ENCODE data around the gene MESD.
A peak's percentile ranks its signal among the peaks of the same experiment; 100 is the strongest.
"Not testable (repeated sequence)": the region's sequence is repeated elsewhere in the genome, so short reads cannot be mapped to it uniquely, and the experiment has no call there.

The MESD gene

DNA sequence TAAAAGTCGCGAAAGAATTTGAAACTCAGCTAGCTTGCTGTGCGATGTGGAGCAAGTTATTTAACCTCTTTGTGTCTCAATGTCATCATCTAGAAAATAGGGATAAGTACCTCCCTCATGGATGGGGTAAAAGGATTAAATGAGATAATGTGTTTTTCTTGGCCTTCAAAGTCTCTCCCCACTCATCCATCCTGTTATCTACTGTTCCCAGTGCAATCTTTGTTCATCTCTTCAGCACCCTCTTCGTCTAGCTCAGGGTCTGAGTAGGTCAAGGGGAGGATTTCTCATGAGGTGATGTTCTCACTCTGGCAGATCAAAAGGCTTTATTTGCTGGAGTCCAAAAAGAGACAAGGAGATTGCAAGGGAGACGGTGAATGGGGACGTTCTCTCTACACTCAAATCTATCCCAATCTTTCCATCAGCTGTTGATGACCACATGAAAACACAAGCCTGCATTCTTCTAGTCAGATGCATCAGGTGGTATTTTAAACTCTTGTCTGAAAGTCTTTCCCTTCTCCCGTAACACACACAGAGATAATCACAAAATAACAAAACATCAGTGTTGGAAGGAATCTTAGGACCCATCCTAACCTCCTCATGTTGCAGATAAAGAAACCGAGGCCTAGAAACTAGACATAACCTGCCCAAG lies 1.3 kb downstream of the MESD start:
- DNase-seq = no peak

GRCh38 chr15:80986487-80986886 lies 3.1 kb downstream of the MESD start:
- DNase-seq = no peak

- no peak for DNase-seq
Observed at GRCh38 chr15:80985981-80986380, 3.6 kb downstream of the MESD start.

- peak; percentile 88 to 96 (median 94) for DNase-seq
Observed at GRCh38 chr15:80984856-80985255, 4.8 kb downstream of the MESD start.

GRCh38 chr15:80982839-80983238 lies 6.8 kb downstream of the MESD start:
- no peak for DNase-seq

- peak in 2 of 3 donors; percentile 39 to 51 for DNase-seq
Observed at GRCh38 chr15:80982205-80982604, 7.4 kb downstream of the MESD start.

DNA sequence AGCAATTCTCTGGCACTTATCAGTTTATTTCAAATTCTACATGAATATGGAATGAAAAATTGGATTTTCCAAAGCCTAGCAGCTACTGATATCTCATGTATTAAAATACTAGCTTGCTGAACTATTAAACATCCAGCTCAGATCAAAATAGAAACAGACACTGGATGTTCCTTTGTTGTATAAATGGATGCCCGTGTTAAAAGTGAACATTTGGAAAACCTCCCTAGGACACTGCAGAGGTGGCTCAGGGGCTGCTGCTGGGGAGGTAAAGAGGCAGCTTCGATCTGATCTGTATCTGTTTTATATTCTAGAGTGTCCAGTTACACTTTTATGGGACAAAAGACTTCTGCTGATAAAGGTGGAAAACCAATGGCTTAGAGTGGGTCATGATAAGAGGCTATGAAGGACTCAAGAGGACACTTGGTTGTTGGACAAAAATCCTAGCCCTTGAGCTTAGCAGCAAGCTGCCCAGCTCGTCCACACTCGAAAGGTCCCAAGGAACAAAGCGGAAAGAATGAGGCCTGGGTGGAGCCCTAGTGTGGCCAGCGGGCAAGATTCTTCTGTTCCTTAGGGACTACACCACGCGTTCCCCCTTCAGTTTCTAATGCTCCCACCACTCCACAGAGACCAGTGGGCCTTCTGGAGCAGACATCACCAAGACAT lies 9.9 kb downstream of the MESD start:
- no peak for DNase-seq

DNA sequence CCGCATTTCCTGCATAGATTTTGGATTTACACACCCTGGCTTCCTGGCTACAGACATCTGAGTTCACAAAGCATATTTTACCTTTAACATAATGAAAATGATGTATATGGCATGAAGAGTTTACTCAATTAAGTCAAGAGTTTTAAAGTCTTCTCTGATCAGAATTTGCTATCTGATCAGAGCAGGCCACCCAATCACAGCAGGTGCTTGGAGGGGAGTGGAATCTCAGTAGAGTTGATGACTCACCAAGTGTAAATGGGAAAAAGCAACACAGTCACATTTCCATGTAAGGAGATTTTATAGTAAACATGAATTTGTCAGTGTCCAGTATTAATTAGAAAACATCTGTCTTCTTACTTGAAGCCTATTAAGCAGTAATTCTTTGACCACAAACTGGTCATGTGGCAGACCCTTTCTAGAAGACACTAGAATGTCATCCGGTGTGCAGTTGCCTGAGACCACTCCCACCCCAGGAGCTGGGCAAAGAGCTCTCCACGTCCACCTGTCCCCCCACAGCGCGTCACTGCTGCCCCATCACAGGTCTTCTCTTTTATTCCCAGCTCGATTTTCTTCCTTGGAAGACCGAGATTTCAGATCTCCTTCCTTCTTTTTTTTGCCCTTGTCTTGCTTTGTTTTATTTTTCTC lies 10.8 kb downstream of the MESD start:
- no peak for DNase-seq

- DNase-seq = peak; percentile 70 to 81 (median 74)
Observed at GRCh38 chr15:80977627-80978036, 12.0 kb downstream of the MESD start.

DNA sequence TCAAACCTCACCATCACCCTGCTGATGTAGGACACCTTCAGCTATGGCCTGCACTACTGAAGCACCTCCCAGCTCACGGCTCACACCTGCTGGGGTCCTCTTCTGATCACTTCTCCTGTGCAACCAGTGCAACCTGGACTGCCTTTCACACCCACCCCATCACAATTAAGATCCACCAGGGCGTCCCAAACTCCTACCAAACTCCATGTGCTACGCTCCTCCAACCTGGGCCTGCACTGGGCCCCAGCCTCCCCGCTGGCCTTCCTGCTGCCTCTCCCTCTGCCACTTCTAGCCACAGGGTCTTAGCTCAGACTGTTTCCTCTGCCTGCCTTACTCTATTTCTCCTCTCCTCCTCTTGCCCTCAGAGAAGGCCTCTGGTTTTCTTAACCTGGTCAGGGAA lies 12.8 kb downstream of the MESD start:
- no peak for DNase-seq

DNA sequence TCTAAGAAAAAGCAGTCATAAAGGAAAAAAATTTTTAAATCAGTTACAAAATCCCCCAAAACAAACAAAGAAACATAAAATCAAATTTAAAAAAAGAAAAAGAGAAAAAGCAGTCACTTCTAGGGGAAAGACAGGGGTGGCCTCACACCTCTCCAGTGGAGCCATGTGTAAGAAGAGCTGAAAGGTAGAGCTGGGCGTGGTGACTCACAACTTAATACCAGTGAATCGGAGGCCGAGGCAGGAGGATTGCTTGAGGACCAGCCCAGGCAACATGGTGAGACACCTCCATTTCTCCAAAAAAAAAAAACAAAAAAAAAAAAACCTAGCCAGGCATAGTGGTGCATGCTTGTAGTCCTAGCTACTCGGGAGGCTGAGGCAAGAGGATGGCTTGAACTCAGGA lies 14.7 kb downstream of the MESD start:
- DNase-seq = no peak

- DNase-seq = no peak
Observed at GRCh38 chr15:80972276-80972675, 17.3 kb downstream of the MESD start.

DNA sequence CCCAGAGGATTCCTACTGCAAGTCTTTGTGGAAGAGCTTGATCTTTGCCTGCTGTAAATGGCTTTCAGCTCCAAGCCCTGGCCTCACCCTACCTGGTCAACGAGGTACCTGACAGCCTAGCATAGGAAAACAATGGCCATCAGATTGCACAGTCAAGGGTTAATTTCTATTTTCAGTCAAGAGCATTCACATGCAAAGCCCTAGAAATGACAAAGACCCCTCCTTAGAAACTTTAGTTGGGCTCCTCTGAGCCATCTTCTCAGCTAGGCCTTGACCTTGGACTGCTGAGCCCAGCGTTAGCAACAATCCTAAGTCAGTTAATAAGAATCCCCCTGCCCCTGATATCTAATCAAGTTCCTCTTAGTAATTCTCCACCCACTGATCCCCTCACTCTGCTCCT lies 18.5 kb downstream of the MESD start:
- no peak for DNase-seq

- no peak for DNase-seq
Observed at GRCh38 chr15:80970658-80971057, 19.0 kb downstream of the MESD start.

- peak; percentile 74 to 88 (median 87) for DNase-seq
Observed at GRCh38 chr15:80970018-80970657, 19.5 kb downstream of the MESD start.

DNA sequence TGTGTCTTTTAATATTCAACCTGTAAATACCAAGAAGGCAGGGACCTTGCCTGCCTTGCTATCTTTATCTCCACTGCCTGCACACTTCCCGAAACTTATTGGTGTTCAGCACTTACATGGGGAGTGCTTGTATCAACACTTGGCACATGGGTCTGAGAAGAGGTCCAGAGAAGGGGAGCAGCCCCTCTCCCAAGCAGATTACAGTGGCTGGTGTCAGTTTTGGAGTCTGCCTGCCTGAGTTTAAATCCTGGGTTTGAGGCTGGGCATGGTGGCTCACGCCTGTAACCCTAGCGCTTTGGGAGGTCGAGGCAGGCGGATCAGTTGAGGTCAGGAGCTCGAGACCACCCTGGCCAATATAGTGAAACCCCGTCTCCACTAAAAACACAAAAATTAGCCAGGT lies 20.3 kb downstream of the MESD start:
- no peak for DNase-seq

DNA sequence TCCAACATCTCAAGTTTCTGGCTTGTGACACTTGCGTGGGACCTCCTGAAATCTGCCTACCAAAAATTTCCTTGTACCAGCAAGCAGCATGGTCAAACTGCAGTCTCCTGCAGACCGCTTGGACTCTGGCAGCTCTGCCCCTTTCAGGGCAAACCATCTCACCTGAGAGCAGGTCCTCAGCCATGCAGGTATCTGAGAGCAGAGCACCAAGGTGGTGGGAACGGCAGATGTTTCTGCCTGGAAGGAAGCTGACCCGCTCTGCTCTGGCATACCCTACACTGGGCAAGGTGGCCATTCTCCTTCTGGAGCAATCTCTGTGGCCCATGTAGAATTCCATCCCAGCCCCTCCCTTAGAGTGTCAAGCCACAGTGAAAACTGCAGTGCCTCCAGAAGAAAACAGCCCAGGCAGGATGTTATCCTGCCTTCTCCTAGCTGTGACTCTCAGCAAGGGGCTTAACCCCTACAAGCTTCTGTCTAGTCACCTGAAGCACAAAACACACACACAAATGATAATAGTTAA lies 21.6 kb downstream of the MESD start:
- no peak for DNase-seq

DNA sequence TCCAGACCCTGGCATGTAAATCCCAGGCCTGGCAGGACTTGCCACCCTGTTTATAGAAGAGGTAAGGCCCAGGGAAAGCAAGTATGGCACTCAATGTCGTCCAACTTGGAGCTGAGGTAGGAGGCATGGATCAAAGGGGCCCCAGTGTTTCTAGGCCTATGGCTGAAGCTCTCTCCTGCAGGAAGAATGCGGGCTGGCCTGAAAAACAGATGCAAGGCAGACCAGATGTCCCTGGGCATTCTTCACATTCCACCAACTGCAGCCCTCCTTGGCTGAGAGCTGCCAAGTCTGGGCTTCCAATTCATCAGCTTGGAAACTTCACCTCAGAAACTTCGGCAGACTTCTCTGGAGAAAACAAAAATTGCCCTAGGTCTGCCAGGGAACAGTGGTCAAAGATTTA lies 22.2 kb downstream of the MESD start:
- DNase-seq = no peak

- no peak for DNase-seq
Observed at GRCh38 chr15:80966431-80967197, 23.0 kb downstream of the MESD start.

- not testable (repeated sequence) for DNase-seq
Observed at GRCh38 chr15:80965454-80965853, 24.2 kb downstream of the MESD start.

GRCh38 chr15:80958818-80959495 lies 30.7 kb downstream of the MESD start:
- peak in 2 of 3 donors; percentile 15 to 23 for DNase-seq

DNA sequence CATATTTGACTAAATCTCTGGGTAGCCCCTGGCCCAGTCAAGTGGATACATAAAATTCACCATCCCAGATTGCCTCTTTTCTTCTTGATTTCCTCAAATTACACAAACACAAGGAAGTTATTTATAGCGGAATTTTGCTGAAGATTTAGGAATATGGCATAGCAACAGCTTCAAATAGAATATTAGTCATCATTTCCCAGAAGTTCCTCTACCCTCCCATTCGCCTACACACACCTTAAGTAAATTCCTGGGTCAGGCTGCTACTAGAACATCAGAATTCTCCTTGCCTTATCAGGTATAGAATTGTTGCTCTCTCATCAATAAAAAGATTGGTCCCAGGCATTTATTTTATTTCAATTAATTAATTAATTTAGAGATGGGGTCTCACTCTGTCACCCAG lies 31.6 kb downstream of the MESD start:
- peak in 2 of 3 donors; percentile 8 to 42 for DNase-seq
